Neural crest cell (in vitro differentiated cells): Measurements from ENCODE around the gene CSDE1. TPM values are rescaled to one million over a fixed set of nuclear protein-coding genes. Genes with fewer than 3 reads are reported as not detected.

ENCODE experiments used
- DNase-seq: peaks from one replicate; pipeline ENCODE4 v3.0.0; 2021; ENCODE audit warnings: low read depth, mixed read lengths, low spot score
- H3K27ac Mint-ChIP-seq: one replicate; pipeline ENCODE4 v1.8.0; 2021; ENCODE audit warnings: mild to moderate bottlenecking, mixed read lengths; ENCODE audit not compliant: unreplicated experiment
- H3K27me3 Mint-ChIP-seq: 2 replicates; pipeline ENCODE4 v1.8.0; 2021; ENCODE audit warnings: low read depth, mild to moderate bottlenecking, mixed read lengths
- H3K36me3 Mint-ChIP-seq: 2 replicates; pipeline ENCODE4 v1.8.0; 2021; ENCODE audit warnings: low read depth, mild to moderate bottlenecking, mixed read lengths
- H3K4me1 Mint-ChIP-seq: 2 replicates; pipeline ENCODE4 v1.8.0; 2021; ENCODE audit warnings: mixed read lengths
- H3K4me3 Mint-ChIP-seq: one replicate; pipeline ENCODE4 v1.8.0; 2021; ENCODE audit warnings: mild to moderate bottlenecking, mixed read lengths
- H3K9me3 Mint-ChIP-seq: 2 replicates; pipeline ENCODE4 v1.8.0; 2021; ENCODE audit warnings: mixed read lengths
- total RNA-seq: library from RNA; stranded (reverse); gene quantifications from 2 replicates; pipeline ENCODE4 v1.2.1, GENCODE V29; 2021
- TF ChIP-seq, protein P1 (sequence below): fragments of 200-600 bp; sonication (generic); conservative IDR thresholded peaks from 2 replicates; pipeline ENCODE4 v1.5.0; 2021; ENCODE audit warnings: antibody characterized with exemption, mild to moderate bottlenecking

The CSDE1 gene
- total RNA-seq, 1 donor from 2014 or later, result 659 TPM

DNA sequence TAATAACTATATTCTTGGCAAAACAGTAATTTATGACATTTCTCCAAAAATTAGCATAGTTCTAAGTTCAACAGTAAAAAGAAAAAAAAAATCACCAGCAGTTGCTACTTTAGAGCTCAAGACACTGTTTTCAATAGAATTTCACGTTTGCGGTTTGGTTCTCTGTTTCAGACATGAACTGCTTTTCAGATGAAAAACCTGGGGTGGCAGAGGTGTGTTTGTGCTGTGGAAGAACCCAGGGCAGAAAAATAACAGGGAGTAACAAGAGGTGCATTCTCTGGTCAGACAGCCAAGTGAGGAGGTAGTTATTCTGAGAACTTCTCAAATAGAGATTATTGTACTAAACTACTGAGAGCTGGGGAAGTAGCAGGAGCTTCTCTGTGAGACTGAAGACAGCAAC lies 50.2 kb downstream of the CSDE1 start:
- H3K36me3 Mint-ChIP-seq, result peaks cover 13% of the 10 kb centered on the region
- H3K9me3 Mint-ChIP-seq, result no peaks in the 10 kb centered on the region
- no peak overlapping the region for H3K4me3 Mint-ChIP-seq
- no peaks in the 10 kb centered on the region for H3K4me1 Mint-ChIP-seq
- H3K27ac Mint-ChIP-seq, result no peak overlapping the region
- TF ChIP-seq, protein P1, sequence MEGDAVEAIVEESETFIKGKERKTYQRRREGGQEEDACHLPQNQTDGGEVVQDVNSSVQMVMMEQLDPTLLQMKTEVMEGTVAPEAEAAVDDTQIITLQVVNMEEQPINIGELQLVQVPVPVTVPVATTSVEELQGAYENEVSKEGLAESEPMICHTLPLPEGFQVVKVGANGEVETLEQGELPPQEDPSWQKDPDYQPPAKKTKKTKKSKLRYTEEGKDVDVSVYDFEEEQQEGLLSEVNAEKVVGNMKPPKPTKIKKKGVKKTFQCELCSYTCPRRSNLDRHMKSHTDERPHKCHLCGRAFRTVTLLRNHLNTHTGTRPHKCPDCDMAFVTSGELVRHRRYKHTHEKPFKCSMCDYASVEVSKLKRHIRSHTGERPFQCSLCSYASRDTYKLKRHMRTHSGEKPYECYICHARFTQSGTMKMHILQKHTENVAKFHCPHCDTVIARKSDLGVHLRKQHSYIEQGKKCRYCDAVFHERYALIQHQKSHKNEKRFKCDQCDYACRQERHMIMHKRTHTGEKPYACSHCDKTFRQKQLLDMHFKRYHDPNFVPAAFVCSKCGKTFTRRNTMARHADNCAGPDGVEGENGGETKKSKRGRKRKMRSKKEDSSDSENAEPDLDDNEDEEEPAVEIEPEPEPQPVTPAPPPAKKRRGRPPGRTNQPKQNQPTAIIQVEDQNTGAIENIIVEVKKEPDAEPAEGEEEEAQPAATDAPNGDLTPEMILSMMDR, result no peak
- no peak for DNase-seq
- no peaks in the 10 kb centered on the region for H3K27me3 Mint-ChIP-seq

DNA sequence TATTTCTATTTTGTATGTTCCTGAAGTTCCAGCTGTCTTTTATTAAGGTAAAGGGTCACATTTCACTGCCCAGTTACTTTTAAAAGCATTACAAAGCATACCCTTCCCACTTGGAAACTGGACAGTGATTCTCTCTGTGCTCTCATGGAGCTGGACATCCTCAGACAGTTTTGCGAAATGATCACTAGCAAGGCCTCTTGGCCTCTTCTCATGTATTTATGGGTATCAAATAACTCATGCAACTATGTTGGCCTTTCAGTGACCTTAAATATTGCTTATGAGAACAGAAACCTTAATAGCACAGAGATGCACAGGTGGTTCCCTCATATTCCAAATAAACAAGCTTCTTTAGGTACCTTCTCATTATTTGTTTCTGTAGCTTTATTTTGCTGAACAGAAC lies 54.5 kb downstream of the CSDE1 start:
- Mint-ChIP-seq H3K27ac (no peak overlapping the region), H3K9me3 (no peaks in the 10 kb centered on the region), H3K36me3 (peaks cover 8% of the 10 kb centered on the region), H3K4me1 (no peaks in the 10 kb centered on the region), H3K4me3 (no peak overlapping the region), H3K27me3 (peaks cover 12% of the 10 kb centered on the region)
- DNase-seq, result no peak
- TF ChIP-seq, protein P1, result no peak

DNA sequence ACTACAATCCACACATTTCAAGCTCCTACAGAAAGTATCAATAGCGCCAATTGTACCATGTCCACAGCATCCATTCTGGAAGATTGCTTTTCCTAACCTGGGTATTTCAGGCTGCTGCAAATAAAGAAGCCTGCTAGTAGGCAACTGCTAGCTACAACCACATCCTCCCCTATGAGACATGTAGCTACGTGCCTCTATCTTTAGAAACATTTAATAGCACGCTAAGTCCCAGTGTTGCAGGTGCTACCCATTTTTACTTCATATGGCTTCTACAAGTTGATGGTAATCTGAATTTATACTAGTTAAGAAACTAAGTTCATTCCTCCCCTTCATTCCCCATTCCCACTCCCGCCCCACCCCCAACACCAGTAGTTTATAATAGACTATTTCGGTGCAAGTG lies 55.0 kb downstream of the CSDE1 start:
- Mint-ChIP-seq H3K27ac (no peak overlapping the region), H3K4me1 (no peaks in the 10 kb centered on the region), H3K4me3 (no peak overlapping the region), H3K9me3 (no peaks in the 10 kb centered on the region), H3K36me3 (peaks cover 8% of the 10 kb centered on the region), H3K27me3 (peaks cover 12% of the 10 kb centered on the region)
- no peak for DNase-seq
- TF ChIP-seq, protein P1, result no peak

DNA sequence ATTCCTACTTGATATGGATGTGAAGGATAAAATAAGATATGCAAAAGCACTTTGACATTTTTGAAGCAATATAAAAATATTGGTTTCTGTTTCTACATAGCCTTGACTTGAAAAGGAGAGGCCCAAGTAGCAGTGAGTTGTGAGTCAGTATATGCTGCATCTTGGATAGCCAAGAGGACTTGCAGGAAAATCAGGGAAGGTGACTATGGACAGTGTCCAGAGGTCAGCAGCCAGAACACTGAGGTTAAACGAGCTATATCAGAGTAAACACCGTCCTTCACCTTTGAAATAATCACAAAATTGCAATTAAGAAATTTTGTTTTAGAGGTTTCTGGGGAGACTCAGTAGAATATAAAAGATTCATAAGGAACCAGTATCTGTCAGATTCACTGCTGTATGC lies 55.9 kb downstream of the CSDE1 start:
- H3K36me3 Mint-ChIP-seq, result peaks cover 2% of the 10 kb centered on the region
- peaks cover 14% of the 10 kb centered on the region for H3K27me3 Mint-ChIP-seq
- DNase-seq, result no peak
- TF ChIP-seq, protein P1, result no peak
- no peak overlapping the region for H3K27ac Mint-ChIP-seq
- H3K9me3 Mint-ChIP-seq, result no peaks in the 10 kb centered on the region
- H3K4me1 Mint-ChIP-seq, result no peaks in the 10 kb centered on the region
- no peak overlapping the region for H3K4me3 Mint-ChIP-seq

DNA sequence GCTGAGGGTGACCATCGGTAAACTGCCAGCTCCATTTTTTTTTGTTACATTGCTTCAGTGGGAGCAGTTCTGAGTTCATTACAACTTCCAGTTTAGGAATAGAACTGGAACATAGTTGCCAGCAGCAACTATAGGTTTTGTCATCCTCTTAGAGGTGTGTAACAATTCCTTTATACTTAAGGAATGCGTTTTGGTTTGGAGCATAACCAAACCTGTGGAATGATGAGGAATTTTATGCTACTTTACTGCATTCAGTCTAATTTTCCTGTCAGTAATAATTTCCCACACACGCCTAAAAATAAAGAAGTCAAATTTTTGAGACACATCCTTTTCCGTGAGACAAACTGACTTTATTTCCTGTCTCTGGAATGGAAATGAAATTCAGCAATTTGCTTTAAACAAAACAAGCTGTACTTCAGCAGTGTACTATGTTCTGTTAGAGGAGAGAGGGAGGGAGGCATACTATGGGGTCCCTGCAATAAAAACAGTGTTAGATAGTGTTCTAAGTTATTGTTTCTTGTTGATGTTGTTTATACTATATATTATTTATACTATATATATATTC lies 57.7 kb downstream of the CSDE1 start:
- TF ChIP-seq, protein P1, result no peak
- Mint-ChIP-seq H3K27ac (no peak overlapping the region), H3K9me3 (no peaks in the 10 kb centered on the region), H3K27me3 (peaks cover 25% of the 10 kb centered on the region), H3K4me3 (no peak overlapping the region), H3K4me1 (no peaks in the 10 kb centered on the region), H3K36me3 (peaks cover under 1% of the 10 kb centered on the region)
- DNase-seq, result no peak
